Measurements from ENCODE around the gene KLK13. TPM values are rescaled to one million over a fixed set of nuclear protein-coding genes. Genes with fewer than 3 reads are reported as not detected.

The KLK13 gene
- polyA plus RNA-seq, 1 of the 3 experiments (the other 2 are of a cell fraction) = not detected

GRCh38 chr19:51070334-51071094 is 5.6 kb upstream of the KLK13 start:
- no peak for DNase-seq
- 2% methylated on average over 5 of the region's 5 CpGs for WGBS (ENCODE audit: low lambda C conversion rate)
- H3K9me2 ChIP-seq = no peaks in the 10 kb centered on the region
- H2AFZ ChIP-seq (ENCODE audit: low read depth) = no peak overlapping the region
- H3F3A ChIP-seq (replicated peaks; ENCODE audit: insufficient read depth) = no peaks in the 10 kb centered on the region
- H3K4me1 ChIP-seq (ENCODE audit: control insufficient read depth in 1 of 2, insufficient read depth in 2 of 2, low read depth in 1 of 2, low read length in 1 of 2) = no peaks in the 10 kb centered on the region
- TF ChIP-seq ZBTB33 (IDR thresholded peaks at IDR 0.05; ENCODE audit: borderline replicate concordance, low read depth) (no peak), JUND (IDR thresholded peaks at IDR 0.05) (no peak), TAF1 (IDR thresholded peaks at IDR 0.05; ENCODE audit: borderline replicate concordance, low read depth, low read length) (no peak), GATA2 (CRISPR knock-in tag; IDR thresholded peaks at IDR 0.05) (no peak), MXI1 (IDR thresholded peaks at IDR 0.05; ENCODE audit: low read depth, low read length) (no peak), CTCF (IDR thresholded peaks at IDR 0.05) (no peak), RAD21 (IDR thresholded peaks at IDR 0.05; ENCODE audit: low read length) (no peak), ELF1 (IDR thresholded peaks at IDR 0.05) (no peak), SMC3 (IDR thresholded peaks at IDR 0.05; ENCODE audit: low read depth, low read length) (no peak), GABPA (IDR thresholded peaks at IDR 0.05; ENCODE audit: low read depth) (no peak), MEF2A (IDR thresholded peaks at IDR 0.05; ENCODE audit: borderline replicate concordance, low read depth) (no peak), RCOR1 (IDR thresholded peaks at IDR 0.05; ENCODE audit: low read length) (no peak), EP300 (IDR thresholded peaks at IDR 0.05; ENCODE audit: borderline replicate concordance in 1 of 2, low read depth in 1 of 2, low read length in 1 of 2) (no peak), FOXM1 (IDR thresholded peaks at IDR 0.05; ENCODE audit: low read depth) (no peak)
- TF ChIP-seq, protein P1, sequence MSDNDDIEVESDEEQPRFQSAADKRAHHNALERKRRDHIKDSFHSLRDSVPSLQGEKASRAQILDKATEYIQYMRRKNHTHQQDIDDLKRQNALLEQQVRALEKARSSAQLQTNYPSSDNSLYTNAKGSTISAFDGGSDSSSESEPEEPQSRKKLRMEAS (IDR thresholded peaks at IDR 0.05; ENCODE audit: low read depth) = no peak
- ChIA-PET CTCF (no interaction called here), POLR2A (no interaction called here)
- H3K27ac ChIP-seq (ENCODE audit: low read depth in 2 of 2, low read length in 1 of 2) = no peak overlapping the region
- no peaks in the 10 kb centered on the region for H3K36me3 ChIP-seq (replicated peaks in 1 of 2; ENCODE audit: control insufficient read depth in 1 of 2, insufficient read depth in 2 of 2, low read length in 1 of 2)
- H3K4me3 ChIP-seq (ENCODE audit: low read depth in 2 of 2, low read length in 1 of 2) = no peak overlapping the region
- no peaks in the 10 kb centered on the region for H4K20me1 ChIP-seq (ENCODE audit: insufficient read depth)
- no peaks in the 10 kb centered on the region for H3K79me2 ChIP-seq (ENCODE audit: insufficient read depth)
- H3K9me3 ChIP-seq = 0 out of 2 replicates have a peak, but pooled peaks cover 5% of the 10 kb centered on the region
- no peak overlapping the region for H3K4me2 ChIP-seq
- no peak overlapping the region for H3K9ac ChIP-seq
- H3K27me3 ChIP-seq (ENCODE audit: insufficient read depth) = peaks cover 43% of the 10 kb centered on the region; the same call in 1 of the 2 replicates

Measured in SK-N-SH (cell line).